Transverse colon (tissue), 4 donors: ENCODE results near the gene DGCR2. TPM values are rescaled to one million over a fixed set of nuclear protein-coding genes. Genes with fewer than 3 reads are reported as not detected.

Source experiments
- DNase-seq: peaks from one replicate; pipeline ENCODE4 v3.0.0-alpha.2; 2019
- H3K27ac ChIP-seq, 4 donors: fragments of 200-600 bp; sonication (generic); 2 replicates each; pipeline ENCODE4 v1.5.1; 2016 to 2018; ENCODE audit warnings: inconsistent platforms in 4 of 4
- H3K27me3 ChIP-seq: fragments of 200-600 bp; sonication (generic); 2 replicates; pipeline ENCODE4 v1.5.1; 2017; ENCODE audit warnings: inconsistent platforms
- H3K36me3 ChIP-seq, 4 donors: fragments of 200-600 bp; sonication (generic); 2 replicates each; pipeline ENCODE4 v1.5.1; 2017 to 2019; ENCODE audit warnings: inconsistent platforms in 4 of 4
- H3K4me1 ChIP-seq, 4 donors: fragments of 200-600 bp; sonication (generic); 2 replicates each; pipeline ENCODE4 v1.5.1; 2017 to 2020; ENCODE audit warnings: inconsistent platforms in 4 of 4
- H3K4me3 ChIP-seq, 4 donors: fragments of 200-600 bp; sonication (generic); 1 replicate in 1 of 4; 2 replicates in 3 of 4; pipeline versions ENCODE4 v1.5.1 to v1.6.1; 2017 to 2019; ENCODE audit warnings: inconsistent platforms in 4 of 4
- H3K9me3 ChIP-seq, 2 donors: fragments of 200-600 bp; sonication (generic); 2 replicates each; pipeline ENCODE4 v1.5.1; 2017 to 2019; ENCODE audit warnings: inconsistent platforms in 2 of 2
- EP300 ChIP-seq: sonication (generic); formaldehyde crosslinking; IDR thresholded peaks from one replicate; pipeline ENCODE4 v1.6.1; 2017; ENCODE audit warnings: antibody characterized with exemption, low read depth
- POLR2A ChIP-seq: fragments of 450-650 bp; IDR thresholded peaks from one replicate; pipeline ENCODE4 v1.6.1; 2016; ENCODE audit warnings: antibody characterized with exemption, mild to moderate bottlenecking, moderate library complexity
- POLR2AphosphoS5 ChIP-seq, 3 donors: sonication (generic); formaldehyde crosslinking; IDR thresholded peaks; one replicate each; pipeline ENCODE4 v1.6.1; 2016; ENCODE audit warnings: antibody characterized with exemption in 3 of 3
- WGBS, 2 donors: methylation state at CpG; one replicate each; pipeline ENCODE4 v1.1.5; 2018; ENCODE audit warnings: low coverage in 1 of 2; 5-methylcytosine and 5-hydroxymethylcytosine counted together
- in situ Hi-C, 4 donors: fragments of 200-750 bp; cut with MboI; loops; one replicate each; pipeline versions ENCODE4 v1.15.0 to v1.15.1; 2017; ENCODE audit warnings: low sequenced_read_pairs in 3 of 4, low pct_ligation_motif_present in 1 of 4, low pct_unique_long_range_greater_than_20kb in 1 of 4
- intact Hi-C: fragments of 100-400 bp; cut with DNase I; formaldehyde crosslinking; loops from one replicate; pipeline ENCODE4 v1.15.1; 2023; ENCODE audit warnings: low total_unique reads
- total RNA-seq, 4 donors: library from RNA; depleted of rRNA; stranded (reverse); fragments of >200 nt; gene quantifications; one replicate each; pipeline ENCODE4 v1.1.0, GENCODE V29; 2016
- TF ChIP-seq, protein P1 (sequence below), 5 experiments: fragments of 200-600 bp in 3 of 5; fragments of 450-650 bp in 2 of 5; sonication (generic) in 3 of 5; IDR thresholded peaks; 1 replicate in 2 of 5; 2 replicates in 3 of 5; pipeline ENCODE4 v1.5.1; 2016 to 2017; ENCODE audit warnings: antibody characterized with exemption in 5 of 5, inconsistent platforms in 3 of 5, mild to moderate bottlenecking in 2 of 5, moderate library complexity in 1 of 5

Gene DGCR2
- total RNA-seq, 4 donors from 2014 or later: 71.6 to 106 (median 94.3) TPM

DNA sequence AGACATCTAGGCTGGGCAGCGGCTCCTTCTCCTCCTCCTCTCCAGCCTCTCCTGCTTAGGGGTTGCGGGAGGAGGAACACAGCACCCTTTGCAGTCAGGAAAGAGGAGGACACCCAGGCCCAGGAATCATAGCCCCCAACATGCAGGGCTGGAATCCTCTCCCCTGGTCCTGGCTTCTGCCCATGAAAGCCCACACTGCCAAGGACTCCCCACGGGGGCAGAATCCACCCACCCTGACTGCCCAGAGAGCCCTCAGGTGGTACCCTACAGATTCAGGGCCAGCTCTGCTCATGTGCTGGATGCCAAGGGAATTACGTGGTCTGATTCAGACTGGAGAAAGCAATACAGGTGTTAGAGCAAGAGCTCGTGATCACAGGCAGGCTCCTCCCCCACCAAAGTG lies 17.8 kb upstream of the DGCR2 start:
- intact Hi-C loops: no loop called here
- in situ Hi-C loops: loop anchor here in 1 of 4 donors (25.0 kb wide), 1 partner anchor 497 kb away; no protein-coding TSS in a partner anchor

DNA sequence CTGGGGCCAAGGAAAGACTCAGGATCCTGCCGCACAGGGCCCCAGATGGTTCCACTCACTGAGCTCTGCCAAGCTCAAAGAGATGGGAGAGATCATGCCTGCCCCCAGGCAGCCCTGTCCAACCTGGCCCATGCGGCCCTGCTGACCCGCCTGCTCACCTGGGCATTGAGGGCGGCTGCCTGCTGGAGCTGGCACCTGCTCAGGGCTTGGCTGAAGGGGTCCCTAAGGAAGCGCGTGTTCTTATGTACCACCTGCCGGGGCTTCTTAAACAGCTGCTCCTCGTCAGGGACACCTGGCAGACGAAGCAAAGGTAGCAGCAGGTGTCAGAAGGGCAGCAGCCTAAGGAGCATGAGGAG lies 16.8 kb upstream of the DGCR2 start:
- no peak overlapping the region for H3K27ac ChIP-seq
- H3K36me3 ChIP-seq: peaks cover 0 to 42% (median 18%) of the 10 kb centered on the region in 4 donors
- TF ChIP-seq POLR2AphosphoS5 (IDR thresholded peaks at IDR 0.05) (no peak), POLR2A (no peak)
- H3K4me3 ChIP-seq: no peak overlapping the region
- in situ Hi-C loops (loop anchor here in 1 of 4 donors (25.0 kb wide), 1 partner anchor 498 kb away; no protein-coding TSS in a partner anchor), intact Hi-C loops (no loop called here)
- H3K9me3 ChIP-seq: no peaks in the 10 kb centered on the region
- DNase-seq: no peak
- no peaks in the 10 kb centered on the region for H3K27me3 ChIP-seq
- 97% methylated on average over 9 of the region's 9 CpGs; no CpG with 5 or more reads in 1 of the 2 donors for WGBS, 2 donors
- peaks cover 8% of the 10 kb centered on the region in 4 donors for H3K4me1 ChIP-seq

More for the DNA sequence above, 17.8 kb upstream of the DGCR2 start:
- TF ChIP-seq, protein P1, sequence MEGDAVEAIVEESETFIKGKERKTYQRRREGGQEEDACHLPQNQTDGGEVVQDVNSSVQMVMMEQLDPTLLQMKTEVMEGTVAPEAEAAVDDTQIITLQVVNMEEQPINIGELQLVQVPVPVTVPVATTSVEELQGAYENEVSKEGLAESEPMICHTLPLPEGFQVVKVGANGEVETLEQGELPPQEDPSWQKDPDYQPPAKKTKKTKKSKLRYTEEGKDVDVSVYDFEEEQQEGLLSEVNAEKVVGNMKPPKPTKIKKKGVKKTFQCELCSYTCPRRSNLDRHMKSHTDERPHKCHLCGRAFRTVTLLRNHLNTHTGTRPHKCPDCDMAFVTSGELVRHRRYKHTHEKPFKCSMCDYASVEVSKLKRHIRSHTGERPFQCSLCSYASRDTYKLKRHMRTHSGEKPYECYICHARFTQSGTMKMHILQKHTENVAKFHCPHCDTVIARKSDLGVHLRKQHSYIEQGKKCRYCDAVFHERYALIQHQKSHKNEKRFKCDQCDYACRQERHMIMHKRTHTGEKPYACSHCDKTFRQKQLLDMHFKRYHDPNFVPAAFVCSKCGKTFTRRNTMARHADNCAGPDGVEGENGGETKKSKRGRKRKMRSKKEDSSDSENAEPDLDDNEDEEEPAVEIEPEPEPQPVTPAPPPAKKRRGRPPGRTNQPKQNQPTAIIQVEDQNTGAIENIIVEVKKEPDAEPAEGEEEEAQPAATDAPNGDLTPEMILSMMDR (IDR thresholded peaks at IDR 0.05): no peak
- TF ChIP-seq EP300: no peak
- no peak for TF ChIP-seq POLR2AphosphoS5 (IDR thresholded peaks at IDR 0.05)
- TF ChIP-seq POLR2A: no peak
- no peak overlapping the region for H3K4me3 ChIP-seq
- DNase-seq: no peak
- H3K36me3 ChIP-seq: peaks cover 0 to 38% (median 16%) of the 10 kb centered on the region in 4 donors
- WGBS, 2 donors: 91% methylated on average over 5 of the region's 5 CpGs; no CpG with 5 or more reads in 1 of the 2 donors
- no peaks in the 10 kb centered on the region for H3K27me3 ChIP-seq
- peaks cover 8 to 15% (median 11%) of the 10 kb centered on the region in 4 donors for H3K4me1 ChIP-seq
- no peaks in the 10 kb centered on the region for H3K9me3 ChIP-seq
- no peak overlapping the region for H3K27ac ChIP-seq

DNA sequence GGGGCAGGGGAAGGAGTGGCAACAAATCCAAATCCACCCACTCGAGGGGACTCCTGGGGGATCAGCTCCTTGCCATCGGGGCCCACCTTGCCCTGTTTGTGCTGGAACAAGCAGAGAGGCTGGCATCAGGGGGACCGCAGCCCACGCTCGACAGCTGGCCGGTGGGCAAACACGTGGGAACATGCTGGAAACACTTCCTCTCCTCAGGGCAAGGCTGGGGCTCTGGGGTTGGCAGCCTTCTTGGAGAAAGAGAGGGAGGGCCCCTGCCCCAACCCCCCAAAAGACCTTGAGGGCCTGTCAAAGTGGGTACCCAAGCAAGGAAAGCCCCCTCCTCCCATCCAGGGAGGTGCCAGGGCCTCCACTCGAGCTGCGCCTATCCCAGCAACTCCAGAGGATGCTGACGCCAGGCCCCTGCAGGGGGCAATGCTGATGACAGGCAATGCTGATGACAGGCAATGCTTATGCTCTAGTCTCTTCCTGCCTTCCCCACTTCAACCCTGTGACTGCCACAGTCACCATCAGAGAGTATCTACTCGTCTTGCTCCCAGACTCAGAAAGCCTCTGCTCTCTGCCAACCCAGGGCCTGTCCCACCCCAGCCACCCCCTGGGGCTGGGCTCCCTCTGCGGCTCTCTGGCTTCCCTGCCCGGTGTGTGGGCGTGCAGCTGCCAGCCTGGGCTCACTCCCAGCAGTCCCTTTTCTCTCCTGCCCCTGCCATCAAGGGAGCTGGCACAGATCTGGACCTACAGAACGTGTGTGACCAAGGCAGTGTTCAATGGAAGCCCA lies 16.2 kb upstream of the DGCR2 start:
- Histone ChIP-seq H3K4me1 (peaks cover 2 to 4% (median 3%) of the 10 kb centered on the region in 4 donors), H3K36me3 (peaks cover 0 to 45% (median 21%) of the 10 kb centered on the region in 4 donors), H3K27ac (no peak overlapping the region), H3K9me3 (no peaks in the 10 kb centered on the region), H3K4me3 (no peak overlapping the region), H3K27me3 (no peaks in the 10 kb centered on the region)
- in situ Hi-C loops (loop anchor here in 1 of 4 donors (25.0 kb wide), 1 partner anchor 499 kb away; no protein-coding TSS in a partner anchor), intact Hi-C loops (no loop called here)
- TF ChIP-seq POLR2A (no peak), EP300 (no peak), POLR2AphosphoS5 (IDR thresholded peaks at IDR 0.05) (no peak)
- TF ChIP-seq, protein P1 (IDR thresholded peaks at IDR 0.05): no peak
- 90% methylated on average over 15 of the region's 15 CpGs; no CpG with 5 or more reads in 1 of the 2 donors for WGBS, 2 donors
- DNase-seq: no peak

DNA sequence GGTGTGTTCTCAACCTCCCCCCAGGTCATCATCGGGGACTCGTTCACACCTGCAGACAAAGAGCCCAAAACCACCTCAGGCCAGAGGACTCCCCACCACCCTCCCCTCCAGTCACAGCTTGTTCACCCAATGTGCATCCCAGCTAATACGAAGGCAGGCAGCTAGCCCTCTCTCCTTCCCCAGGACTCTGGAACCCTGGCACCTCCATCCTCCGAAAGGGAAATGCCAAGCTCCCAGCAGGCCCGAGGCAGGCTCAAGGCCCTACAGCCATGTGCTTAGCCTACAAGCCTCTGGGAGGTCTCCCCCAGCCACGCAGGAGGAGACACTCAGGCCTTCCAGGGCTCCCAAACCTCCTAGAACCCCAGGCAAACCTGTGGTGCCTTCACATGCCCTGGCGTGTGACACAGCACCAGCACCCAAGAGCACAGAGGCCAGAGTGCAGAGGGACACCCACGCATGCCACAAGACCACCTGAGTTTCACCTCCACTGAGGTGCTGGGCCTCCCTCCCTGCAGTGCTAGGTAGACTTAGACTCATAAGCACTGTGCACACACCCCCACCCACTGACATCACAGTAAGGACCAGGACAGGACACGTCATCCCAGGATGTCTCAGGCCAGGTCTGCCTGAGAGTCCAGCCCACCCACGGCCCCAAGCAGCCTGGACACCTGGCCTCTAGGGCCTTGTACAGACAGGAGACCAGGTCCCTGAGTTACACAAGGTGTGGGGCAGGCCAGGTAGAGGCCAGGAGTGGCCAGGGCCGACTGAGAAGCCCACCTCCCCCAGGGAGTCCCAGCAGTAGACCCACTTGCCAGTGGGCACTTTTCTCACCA lies 15.4 kb upstream of the DGCR2 start:
- Histone ChIP-seq H3K36me3 (peaks cover 0 to 45% (median 21%) of the 10 kb centered on the region in 4 donors), H3K9me3 (no peaks in the 10 kb centered on the region), H3K27me3 (no peaks in the 10 kb centered on the region), H3K4me1 (no peaks in the 10 kb centered on the region), H3K4me3 (no peak overlapping the region), H3K27ac (no peak overlapping the region)
- 95% methylated on average over 11 of the region's 11 CpGs; no CpG with 5 or more reads in 1 of the 2 donors for WGBS, 2 donors
- in situ Hi-C loops: loop anchor here in 1 of 4 donors (25.0 kb wide), 1 partner anchor 500 kb away; no protein-coding TSS in a partner anchor
- no peak for DNase-seq
- TF ChIP-seq POLR2A (no peak), EP300 (no peak), POLR2AphosphoS5 (IDR thresholded peaks at IDR 0.05) (no peak)
- TF ChIP-seq, protein P1 (IDR thresholded peaks at IDR 0.05): no peak
- intact Hi-C loops: no loop called here
